GM19025 (cell line): Measurements from ENCODE around the gene INTS11.

Experiments
- ATAC-seq: cut with Tn5 transposase; IDR thresholded peaks from one replicate; pipeline ENCODE4 v1.9.1; 2021; ENCODE audit warnings: mild to moderate bottlenecking, low read depth, moderate library complexity; ENCODE audit not compliant: unreplicated experiment

INTS11 gene

DNA sequence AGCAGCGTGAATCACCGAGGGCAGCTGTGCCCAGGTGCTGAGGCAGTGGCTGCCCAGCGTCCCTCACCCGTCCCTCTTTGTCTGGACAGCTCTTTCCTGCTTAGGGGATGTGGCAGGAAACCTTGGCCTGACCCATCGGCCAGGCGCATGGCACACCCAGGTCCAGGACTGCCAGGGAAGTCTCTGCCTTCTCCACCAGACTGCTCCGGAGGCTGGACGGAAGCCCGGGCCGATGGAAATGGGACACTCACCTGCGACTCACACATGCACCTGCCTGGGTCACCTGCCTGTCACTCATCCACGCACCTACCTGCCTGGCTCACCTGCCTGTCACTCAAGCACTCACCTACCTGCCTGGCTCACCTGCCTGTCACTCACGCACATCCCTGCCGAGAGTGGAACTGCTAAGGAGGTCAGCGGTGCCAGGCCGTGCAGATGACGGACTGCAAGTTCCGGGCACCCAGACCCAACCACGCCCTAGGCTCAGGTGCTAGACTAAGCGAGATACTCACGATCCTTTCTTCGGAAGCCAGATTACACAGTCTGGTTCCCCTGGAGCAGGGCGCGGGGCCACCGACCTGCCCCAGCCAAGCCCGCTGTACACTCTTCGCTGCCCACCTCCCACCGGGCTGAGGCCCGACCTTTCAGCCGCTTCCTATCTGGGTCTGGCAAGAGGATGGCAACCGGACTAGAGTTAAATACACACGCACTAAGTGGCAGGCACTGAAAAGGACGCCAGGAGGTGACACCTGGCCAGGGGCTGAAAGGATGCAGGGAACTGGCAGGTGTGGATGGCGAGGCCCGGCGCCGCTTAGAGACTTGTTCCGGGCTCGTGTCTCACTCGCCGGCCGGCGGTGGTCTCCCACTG is 51.9 kb downstream of the INTS11 start:
- no peak for ATAC-seq

DNA sequence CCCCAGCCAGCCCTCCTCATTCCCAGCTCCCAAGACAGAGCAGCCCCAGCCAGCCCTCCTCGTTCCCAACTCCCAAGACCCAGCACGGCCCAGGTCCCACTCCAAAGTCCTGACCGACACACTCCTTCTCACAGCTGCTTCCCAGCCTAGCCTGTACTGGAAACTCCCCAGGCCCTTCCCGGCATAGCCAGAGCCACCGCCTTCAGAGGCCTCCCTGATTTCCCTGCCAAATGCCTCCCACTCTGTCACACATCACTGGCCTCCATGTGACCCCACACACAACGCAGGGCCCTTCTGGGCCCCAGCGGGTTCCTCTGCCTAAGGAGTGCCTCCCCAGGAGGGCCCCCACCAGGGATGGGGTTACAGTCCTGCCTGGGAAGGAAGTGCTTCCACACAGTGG is 53.6 kb downstream of the INTS11 start:
- ATAC-seq, result no peak

DNA sequence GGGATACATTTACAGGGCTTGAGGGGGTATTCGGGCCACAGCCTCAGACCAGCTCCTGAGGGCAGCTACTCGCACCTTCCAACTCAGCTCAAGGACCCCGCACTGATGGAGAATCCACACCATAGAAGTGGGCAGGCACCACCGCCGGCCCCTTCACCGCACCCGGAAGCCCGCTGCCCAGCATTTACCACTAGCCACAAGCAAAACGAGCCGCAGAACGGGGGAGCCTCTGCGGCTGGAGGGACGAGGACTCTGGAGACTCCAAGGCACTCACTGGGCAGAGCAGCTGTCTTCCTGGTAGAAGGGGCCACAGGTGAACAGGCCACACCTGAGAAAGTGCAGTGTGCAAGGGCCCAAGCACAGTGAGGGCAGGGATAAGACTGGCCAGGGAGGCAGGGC is 56.2 kb downstream of the INTS11 start:
- no peak for ATAC-seq

DNA sequence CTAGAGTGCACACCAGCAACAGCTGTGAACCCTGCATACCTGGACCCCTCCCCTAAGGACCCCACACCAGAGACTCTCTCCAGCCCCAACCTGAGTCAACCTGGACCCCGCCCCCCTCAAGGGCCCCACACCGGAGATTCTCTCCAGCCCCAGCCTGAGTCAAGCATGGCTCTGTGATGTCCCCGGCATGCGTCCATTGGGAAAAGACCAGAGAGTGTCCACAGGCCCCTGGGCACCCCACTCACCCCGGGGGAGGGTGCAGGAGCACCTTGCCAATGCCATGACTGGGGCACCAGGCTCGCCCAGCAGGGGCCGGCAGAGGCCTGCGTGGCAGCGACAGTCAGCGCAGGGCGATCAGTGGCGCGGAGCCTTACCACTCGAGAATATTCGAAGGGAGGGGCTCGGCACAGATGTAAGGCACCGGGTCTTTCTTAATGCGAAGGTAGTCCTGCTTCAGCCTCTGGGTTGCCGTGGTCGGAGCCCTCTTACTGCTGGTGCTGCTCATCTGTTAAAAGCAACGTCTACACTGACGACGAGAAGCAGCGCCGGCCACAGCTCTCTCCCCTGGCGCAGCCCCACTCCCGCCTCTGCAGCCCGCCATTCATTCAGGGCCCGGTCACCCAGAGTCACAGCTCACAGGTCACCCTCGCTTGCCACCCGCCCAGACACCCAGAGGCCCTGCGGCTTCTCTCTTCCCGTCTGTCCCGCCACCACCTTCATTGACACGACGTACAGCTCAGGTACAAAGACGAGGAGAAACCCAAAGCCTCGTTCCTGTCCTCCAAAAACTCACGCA is 56.8 kb downstream of the INTS11 start:
- ATAC-seq, result no peak

DNA sequence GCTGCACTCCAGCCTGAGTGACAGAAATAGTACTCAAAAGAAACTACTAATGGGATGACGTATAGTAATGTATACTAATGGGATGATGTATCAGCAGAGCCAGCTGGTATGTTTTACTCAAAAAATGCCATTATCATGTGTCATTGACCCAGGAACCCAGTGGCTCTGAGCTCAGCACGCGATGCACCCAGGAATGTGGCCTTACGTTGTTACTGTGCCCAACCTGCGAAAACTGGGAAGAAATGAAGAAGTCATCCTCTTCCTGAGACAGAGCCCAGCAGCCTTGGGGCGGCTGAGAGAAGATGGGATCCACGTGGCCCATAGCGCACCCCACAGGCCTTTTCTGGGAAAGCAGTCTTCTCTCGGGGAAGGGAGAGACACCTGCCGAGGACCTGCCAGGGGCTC is 59.6 kb downstream of the INTS11 start:
- ATAC-seq, result no peak

DNA sequence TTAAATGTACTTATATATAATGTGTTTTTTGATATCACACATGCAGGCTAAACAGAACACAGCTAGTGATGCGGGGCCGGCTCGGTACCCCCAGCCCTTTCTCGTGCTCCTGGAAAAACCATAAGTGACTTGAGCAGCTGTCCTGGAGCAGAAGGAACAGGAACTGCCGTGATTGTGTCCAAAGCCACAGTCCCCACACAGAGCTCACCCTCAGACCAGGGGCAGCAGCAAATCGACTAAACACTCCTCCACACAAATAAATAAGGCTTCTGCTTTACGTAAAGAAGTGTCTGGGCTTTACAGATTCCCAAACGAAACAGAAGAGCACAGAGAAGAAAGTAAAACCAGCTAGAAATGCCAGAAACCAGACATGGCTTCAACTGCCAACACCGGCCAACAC is 60.4 kb downstream of the INTS11 start:
- no peak for ATAC-seq

DNA sequence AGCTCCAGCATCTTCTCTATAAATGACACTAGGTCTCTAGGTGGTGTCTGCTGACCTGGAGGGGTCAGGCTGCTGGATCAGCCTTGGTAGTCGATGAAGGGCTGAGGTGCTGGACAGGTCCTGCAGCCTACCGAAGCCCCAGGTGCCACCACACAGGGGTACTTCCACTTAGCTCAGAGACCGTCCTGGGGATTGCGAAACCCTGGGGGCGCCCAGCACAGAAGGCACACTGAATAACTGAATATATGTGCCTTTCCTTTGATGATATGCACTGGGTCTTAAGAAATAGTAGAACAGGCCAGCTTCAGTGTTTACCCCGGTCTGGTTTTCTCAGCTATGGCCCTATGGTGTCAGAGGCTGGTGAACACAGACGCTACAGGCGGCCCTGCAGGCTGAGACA is 61.7 kb downstream of the INTS11 start:
- ATAC-seq, result no peak

DNA sequence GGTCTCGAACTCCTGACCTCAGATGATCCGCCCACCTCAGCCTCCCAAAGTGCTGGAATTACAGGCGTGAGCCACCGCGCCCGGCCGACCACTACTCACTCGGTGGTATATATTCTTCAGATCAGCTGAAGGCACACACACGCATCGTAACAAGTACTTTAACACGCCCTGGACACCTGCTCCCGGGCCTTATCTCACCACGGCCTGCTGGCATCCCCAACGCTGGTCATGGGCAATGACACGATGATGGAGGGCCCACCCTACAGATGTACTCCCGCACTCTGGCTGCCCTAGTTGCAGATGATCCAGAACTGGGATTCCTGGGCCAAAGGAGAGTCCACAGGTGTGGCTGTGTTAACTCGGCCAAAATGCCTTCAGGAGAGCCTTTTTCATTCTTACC is 62.4 kb downstream of the INTS11 start:
- ATAC-seq, result no peak
